Measurements from ENCODE around the gene KLRC2. TPM values are rescaled to one million over a fixed set of nuclear protein-coding genes. Genes with fewer than 3 reads are reported as not detected.

Gene KLRC2
- total RNA-seq, 1 donor from 2014 or later: not detected

GRCh38 chr12:10386857-10387256, 49.0 kb downstream of the KLRC2 start:
- Mint-ChIP-seq H3K9me3 (peaks cover 14% of the 10 kb centered on the region), H3K4me1 (no peaks in the 10 kb centered on the region), H3K27ac (ENCODE audit: unreplicated experiment) (no peak overlapping the region), H3K27me3 (ENCODE audit: low read depth) (no peaks in the 10 kb centered on the region), H3K4me3 (no peak overlapping the region), H3K36me3 (ENCODE audit: low read depth) (peaks cover 5% of the 10 kb centered on the region)
- no peak for DNase-seq (ENCODE audit: low read depth, low spot score)
- TF ChIP-seq, protein P1, sequence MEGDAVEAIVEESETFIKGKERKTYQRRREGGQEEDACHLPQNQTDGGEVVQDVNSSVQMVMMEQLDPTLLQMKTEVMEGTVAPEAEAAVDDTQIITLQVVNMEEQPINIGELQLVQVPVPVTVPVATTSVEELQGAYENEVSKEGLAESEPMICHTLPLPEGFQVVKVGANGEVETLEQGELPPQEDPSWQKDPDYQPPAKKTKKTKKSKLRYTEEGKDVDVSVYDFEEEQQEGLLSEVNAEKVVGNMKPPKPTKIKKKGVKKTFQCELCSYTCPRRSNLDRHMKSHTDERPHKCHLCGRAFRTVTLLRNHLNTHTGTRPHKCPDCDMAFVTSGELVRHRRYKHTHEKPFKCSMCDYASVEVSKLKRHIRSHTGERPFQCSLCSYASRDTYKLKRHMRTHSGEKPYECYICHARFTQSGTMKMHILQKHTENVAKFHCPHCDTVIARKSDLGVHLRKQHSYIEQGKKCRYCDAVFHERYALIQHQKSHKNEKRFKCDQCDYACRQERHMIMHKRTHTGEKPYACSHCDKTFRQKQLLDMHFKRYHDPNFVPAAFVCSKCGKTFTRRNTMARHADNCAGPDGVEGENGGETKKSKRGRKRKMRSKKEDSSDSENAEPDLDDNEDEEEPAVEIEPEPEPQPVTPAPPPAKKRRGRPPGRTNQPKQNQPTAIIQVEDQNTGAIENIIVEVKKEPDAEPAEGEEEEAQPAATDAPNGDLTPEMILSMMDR (conservative IDR thresholded peaks at IDR 0.05): no peak

DNA sequence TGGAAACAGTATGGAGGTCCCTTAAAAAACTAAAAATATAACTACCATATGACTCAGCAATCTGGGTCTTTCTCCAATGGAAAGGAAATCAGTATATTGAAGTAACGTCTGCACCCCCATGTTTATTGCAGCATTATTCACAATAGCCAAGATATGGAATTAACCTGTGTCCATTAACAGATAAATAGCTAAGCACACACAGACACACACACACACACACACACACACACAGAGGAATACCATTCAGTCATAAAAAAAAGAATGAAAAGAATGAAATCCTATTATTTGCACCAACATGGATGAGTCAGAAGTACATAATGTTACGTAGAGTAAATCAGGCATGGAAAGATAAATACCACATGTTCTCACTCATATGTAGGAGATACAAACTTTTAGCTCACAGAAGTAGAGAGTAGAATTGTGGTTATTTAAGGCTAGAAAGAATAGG, 50.6 kb downstream of the KLRC2 start:
- Mint-ChIP-seq H3K27me3 (ENCODE audit: low read depth) (no peaks in the 10 kb centered on the region), H3K4me3 (no peak overlapping the region), H3K4me1 (no peaks in the 10 kb centered on the region), H3K9me3 (peaks cover 16% of the 10 kb centered on the region), H3K27ac (ENCODE audit: unreplicated experiment) (no peak overlapping the region), H3K36me3 (ENCODE audit: low read depth) (peaks cover 5% of the 10 kb centered on the region)
- TF ChIP-seq, protein P1 (conservative IDR thresholded peaks at IDR 0.05): no peak
- DNase-seq (ENCODE audit: low read depth, low spot score): no peak

DNA sequence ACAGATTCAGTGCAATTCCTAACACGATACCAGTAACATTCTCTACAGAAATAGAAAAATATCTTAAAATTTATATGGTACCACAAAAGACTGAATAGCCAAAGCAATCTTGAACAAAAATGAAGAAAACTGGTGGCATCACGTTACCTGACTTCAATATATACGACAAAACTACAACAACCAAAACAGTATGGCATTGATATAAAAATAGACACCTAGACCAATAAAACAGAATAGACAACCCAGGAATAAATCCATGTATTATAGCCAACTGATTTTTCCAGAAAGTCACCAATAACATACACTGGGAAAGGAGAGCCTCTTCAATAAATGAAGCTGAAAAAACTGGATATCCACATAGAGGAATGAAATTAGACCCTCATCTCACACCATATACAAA, 51.6 kb downstream of the KLRC2 start:
- DNase-seq (ENCODE audit: low read depth, low spot score): no peak

GRCh38 chr12:10381928-10382628, 53.7 kb downstream of the KLRC2 start:
- Mint-ChIP-seq H3K4me1 (no peaks in the 10 kb centered on the region), H3K27me3 (ENCODE audit: low read depth) (no peaks in the 10 kb centered on the region), H3K9me3 (peaks cover 16% of the 10 kb centered on the region), H3K4me3 (no peak overlapping the region), H3K27ac (ENCODE audit: unreplicated experiment) (no peak overlapping the region), H3K36me3 (ENCODE audit: low read depth) (peaks cover 5% of the 10 kb centered on the region)
- TF ChIP-seq, protein P1 (conservative IDR thresholded peaks at IDR 0.05): no peak
- no peak for DNase-seq (ENCODE audit: low read depth, low spot score)

More for the DNA sequence above, 51.6 kb downstream of the KLRC2 start:
- Mint-ChIP-seq H3K27ac (ENCODE audit: unreplicated experiment) (no peak overlapping the region), H3K27me3 (ENCODE audit: low read depth) (no peaks in the 10 kb centered on the region), H3K4me3 (no peak overlapping the region), H3K4me1 (no peaks in the 10 kb centered on the region), H3K9me3 (peaks cover 16% of the 10 kb centered on the region), H3K36me3 (ENCODE audit: low read depth) (peaks cover 5% of the 10 kb centered on the region)
- TF ChIP-seq, protein P1 (conservative IDR thresholded peaks at IDR 0.05): no peak

Other genes starting within 250 kb of the KLRC2 start
- gene GABARAPL1, start 223.1 kb downstream of the KLRC2 start, total RNA-seq: 16.0 and 17.4 TPM in 2 replicates
- 0.12 TPM in 1 of 2 replicates, not detected in the other for gene KLRD1, start 128.1 kb downstream of the KLRC2 start, total RNA-seq
- not detected in 2 replicates for gene KLRK1, start 46.0 kb downstream of the KLRC2 start, total RNA-seq
- not detected in 2 replicates for gene KLRC4, start 26.3 kb downstream of the KLRC2 start, total RNA-seq
- gene KLRC3, start 15.4 kb downstream of the KLRC2 start, total RNA-seq: not detected in 2 replicates
- not detected in 2 replicates for gene KLRC1, start 17.4 kb upstream of the KLRC2 start, total RNA-seq
- gene EIF2S3B, start 69.9 kb upstream of the KLRC2 start, total RNA-seq: 0.73 and 0.96 TPM in 2 replicates
- 51.6 and 56.5 TPM in 2 replicates for gene MAGOHB, start 177.6 kb upstream of the KLRC2 start, total RNA-seq
- gene STYK1, start 238.0 kb upstream of the KLRC2 start, total RNA-seq: not detected in 2 replicates